Measurements from ENCODE around the gene CCDC85C. TPM values are rescaled to one million over a fixed set of nuclear protein-coding genes. Genes with fewer than 3 reads are reported as not detected.

CCDC85C gene
- total RNA-seq, 2 experiments from 2014 or later, result 6.4 to 15.0 TPM

GRCh38 chr14:99465288-99465687 lies 138.7 kb downstream of the CCDC85C start:
- DNase-seq (ENCODE audit: low spot score), result no peak
- ChIA-PET POLR2A (no interaction called here), CTCF (ENCODE audit: unreplicated experiment) (no interaction called here)
- Histone ChIP-seq H3K9me3 (ENCODE audit: low read length) (no peaks in the 10 kb centered on the region), H3K4me2 (ENCODE audit: low read length) (no peak overlapping the region), H3K36me3 (ENCODE audit: insufficient read depth, low read length) (peaks cover 47% of the 10 kb centered on the region; the same call in 1 of the 2 replicates), H2AFZ (ENCODE audit: low read length) (no peak overlapping the region), H3K4me3 (ENCODE audit: low read depth, low read length, poor library complexity, severe bottlenecking) (no peak overlapping the region), H4K20me1 (ENCODE audit: insufficient read depth, low read length) (peaks cover 5% of the 10 kb centered on the region; the same call in 1 of the 2 replicates), H3K79me2 (ENCODE audit: insufficient read depth, low read depth, low read length) (peaks cover 13% of the 10 kb centered on the region), H3K4me1 (ENCODE audit: insufficient read depth, low read length, poor library complexity, severe bottlenecking) (no peaks in the 10 kb centered on the region), H3K27ac (ENCODE audit: low read depth, low read length, poor library complexity, severe bottlenecking) (no peak overlapping the region), H3K9me2 (ENCODE audit: insufficient read depth, low read length) (no peaks in the 10 kb centered on the region)
- intact Hi-C loops (cut with micrococcal nuclease; ENCODE audit: unreplicated experiment), result no loop called here
- TF ChIP-seq CTCF (conservative IDR thresholded peaks at IDR 0.05; ENCODE audit: low read length) (no peak), EZH2phosphoT487 (IDR thresholded peaks at IDR 0.05; ENCODE audit: borderline replicate concordance, low read depth, low read length) (no peak)
- no TSS peak for BruUV-seq (replicated peaks)

GRCh38 chr14:99463974-99464373 lies 140.0 kb downstream of the CCDC85C start:
- H3K4me2 ChIP-seq (ENCODE audit: low read length), result no peak overlapping the region
- intact Hi-C loops (cut with micrococcal nuclease; ENCODE audit: unreplicated experiment), result no loop called here
- no TSS peak for BruUV-seq (replicated peaks)
- no peaks in the 10 kb centered on the region for H3K9me3 ChIP-seq (ENCODE audit: low read length)
- no peaks in the 10 kb centered on the region for H3K4me1 ChIP-seq (ENCODE audit: insufficient read depth, low read length, poor library complexity, severe bottlenecking)
- TF ChIP-seq CTCF (conservative IDR thresholded peaks at IDR 0.05; ENCODE audit: low read length) (no peak), EZH2phosphoT487 (IDR thresholded peaks at IDR 0.05; ENCODE audit: borderline replicate concordance, low read depth, low read length) (no peak)
- H3K4me3 ChIP-seq (ENCODE audit: low read depth, low read length, poor library complexity, severe bottlenecking), result no peak overlapping the region
- POLR2A ChIA-PET, result no interaction called here
- H3K79me2 ChIP-seq (ENCODE audit: insufficient read depth, low read depth, low read length), result peaks cover 9% of the 10 kb centered on the region
- no peak for DNase-seq (ENCODE audit: low spot score)
- CTCF ChIA-PET (ENCODE audit: unreplicated experiment), result no interaction called here
- no peak overlapping the region for H3K27ac ChIP-seq (ENCODE audit: low read depth, low read length, poor library complexity, severe bottlenecking)
- no peak overlapping the region for H2AFZ ChIP-seq (ENCODE audit: low read length)
- H4K20me1 ChIP-seq (ENCODE audit: insufficient read depth, low read length), result peaks cover 5% of the 10 kb centered on the region; the same call in 1 of the 2 replicates
- peaks cover 60% of the 10 kb centered on the region; the same call in 1 of the 2 replicates for H3K36me3 ChIP-seq (ENCODE audit: insufficient read depth, low read length)
- H3K9me2 ChIP-seq (ENCODE audit: insufficient read depth, low read length), result no peaks in the 10 kb centered on the region

- Histone ChIP-seq H3K4me3 (ENCODE audit: low read depth, low read length, poor library complexity, severe bottlenecking) (no peak overlapping the region), H3K4me1 (ENCODE audit: insufficient read depth, low read length, poor library complexity, severe bottlenecking) (no peaks in the 10 kb centered on the region), H3K9me3 (ENCODE audit: low read length) (no peaks in the 10 kb centered on the region), H4K20me1 (ENCODE audit: insufficient read depth, low read length) (no peaks in the 10 kb centered on the region), H3K36me3 (ENCODE audit: insufficient read depth, low read length) (peaks cover 75% of the 10 kb centered on the region), H2AFZ (ENCODE audit: low read length) (no peak overlapping the region), H3K27ac (ENCODE audit: low read depth, low read length, poor library complexity, severe bottlenecking) (no peak overlapping the region), H3K4me2 (ENCODE audit: low read length) (no peak overlapping the region), H3K9me2 (ENCODE audit: insufficient read depth, low read length) (no peaks in the 10 kb centered on the region), H3K79me2 (ENCODE audit: insufficient read depth, low read depth, low read length) (no peaks in the 10 kb centered on the region)
- intact Hi-C loops (cut with micrococcal nuclease; ENCODE audit: unreplicated experiment), result no loop called here
- no peak for TF ChIP-seq EZH2phosphoT487 (IDR thresholded peaks at IDR 0.05; ENCODE audit: borderline replicate concordance, low read depth, low read length)
- TF ChIP-seq CTCF (conservative IDR thresholded peaks at IDR 0.05; ENCODE audit: low read length), result no peak
- no peak for DNase-seq (ENCODE audit: low spot score)
- BruUV-seq (replicated peaks), result no TSS peak
- CTCF ChIA-PET (ENCODE audit: unreplicated experiment), result interaction anchor here (0.5 kb wide), 1 partner anchor 225 kb away, joined by 4 read pairs; no protein-coding TSS in a partner anchor
- POLR2A ChIA-PET, result interaction anchor here (0.7 to 1.6 kb wide), 2 partner anchors 9 to 32 kb away, joined by 3 to 5 read pairs; no protein-coding TSS in a partner anchor
Measured at GRCh38 chr14:99462210-99462609, 141.8 kb downstream of the CCDC85C start.

All from OCI-LY7 (cell line).